Measurements from ENCODE around the gene CNTNAP4.

The CNTNAP4 gene

DNA sequence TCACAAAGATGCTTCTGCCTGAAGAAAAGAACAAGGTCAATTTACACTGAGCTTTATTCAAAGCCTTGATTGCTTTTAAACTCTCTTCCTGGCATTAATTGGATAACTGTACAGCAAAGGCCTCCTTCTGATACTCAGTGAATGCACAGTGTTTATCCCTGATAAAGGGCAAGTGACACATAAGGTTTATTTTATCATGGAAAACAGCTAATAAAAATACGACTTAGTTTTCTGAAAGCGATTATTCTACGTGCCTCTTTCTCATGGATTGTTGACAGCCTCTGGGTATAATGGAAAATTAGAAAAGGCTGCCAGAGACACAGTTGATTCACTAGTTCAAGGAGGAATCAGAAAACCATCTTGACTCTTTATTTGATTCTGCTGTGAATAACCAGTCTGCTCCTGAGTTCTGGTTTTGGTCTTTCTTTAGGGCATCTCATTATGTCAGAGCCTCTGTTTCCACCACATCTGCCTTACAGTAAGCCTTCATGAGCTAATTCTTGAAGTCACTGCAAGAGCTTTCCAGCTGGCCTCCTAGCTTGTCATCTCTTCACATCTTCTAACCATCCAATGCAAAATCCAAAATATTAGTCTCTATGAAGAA lies 212.9 kb downstream of the CNTNAP4 start:
- DNase-seq (ENCODE audit: low read depth): no peak

DNA sequence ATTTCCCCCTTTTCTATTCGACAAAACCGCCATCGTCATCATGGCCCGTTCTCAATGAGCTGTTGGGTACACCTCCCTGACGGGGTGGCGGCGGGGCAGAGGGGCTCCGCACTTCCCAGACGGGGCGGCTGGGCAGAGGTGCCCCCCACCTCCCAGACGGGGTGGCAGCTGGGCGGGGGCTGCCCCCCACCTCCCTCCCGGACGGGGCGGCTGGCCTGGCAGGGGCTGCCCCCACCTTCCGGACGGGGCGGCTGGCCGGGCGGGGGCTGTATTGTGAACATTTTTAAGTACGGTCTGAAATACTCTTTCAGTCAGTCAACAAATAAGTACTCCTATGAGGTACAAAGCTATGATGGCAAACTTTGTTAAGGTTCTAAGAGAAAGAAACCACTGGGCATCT lies 222.8 kb downstream of the CNTNAP4 start:
- DNase-seq (ENCODE audit: low read depth): no peak

DNA sequence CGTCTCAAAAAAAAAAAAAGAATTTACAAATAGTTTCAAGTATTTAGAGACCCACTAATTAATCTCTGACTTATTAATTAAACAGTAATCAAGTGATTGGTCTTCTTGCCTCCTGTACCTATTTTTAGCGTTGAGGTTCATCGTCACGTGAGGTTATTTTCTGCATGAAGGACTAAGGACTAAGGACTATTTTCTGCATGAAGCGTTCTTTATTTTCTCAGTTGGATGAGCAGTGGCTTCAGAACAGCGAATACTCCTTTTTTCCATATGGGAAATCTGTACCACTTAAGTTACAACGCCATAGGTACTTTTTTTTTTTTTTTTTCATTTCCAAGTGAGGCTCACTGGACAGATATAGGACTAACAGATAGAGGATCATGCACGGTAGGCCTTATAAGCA lies 224.9 kb downstream of the CNTNAP4 start:
- no peak for DNase-seq (ENCODE audit: low read depth)

DNA sequence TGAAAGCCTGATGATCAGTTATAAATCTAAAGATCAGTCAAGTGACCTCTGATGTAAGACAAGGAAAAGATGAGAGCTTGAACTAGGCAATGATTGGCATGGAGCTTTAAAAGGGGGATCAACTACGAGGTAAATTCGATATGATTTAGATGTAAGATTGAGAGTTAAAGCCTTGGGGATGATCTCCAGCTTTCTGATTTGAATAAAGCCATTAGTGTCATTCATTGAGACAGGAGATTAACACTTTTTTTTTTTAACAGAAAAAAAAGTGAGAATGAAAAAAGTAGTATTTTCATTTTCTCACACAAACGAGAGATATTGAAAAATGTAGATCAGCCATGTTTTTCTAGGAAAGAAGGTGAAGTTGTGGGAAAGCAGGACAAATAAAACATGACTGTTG lies 225.4 kb downstream of the CNTNAP4 start:
- no peak for DNase-seq (ENCODE audit: low read depth)

DNA sequence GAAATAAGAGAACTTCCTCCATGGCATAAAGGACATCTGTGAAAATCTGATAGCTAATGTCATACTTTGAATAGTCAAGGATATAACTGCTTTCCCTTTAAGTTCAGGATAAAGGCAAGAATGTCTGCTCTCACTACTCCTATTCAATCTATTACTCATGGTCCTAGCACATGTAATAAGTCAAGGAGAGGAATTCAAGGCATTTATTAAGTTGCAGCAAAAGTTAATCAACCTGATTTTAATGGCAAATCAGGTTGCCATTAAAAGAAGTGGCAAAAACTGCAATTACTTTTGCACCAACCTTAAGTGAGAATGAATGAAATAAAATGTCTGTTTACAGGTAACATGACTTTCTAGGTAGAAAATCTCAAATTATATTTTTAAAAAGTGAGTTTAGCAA lies 225.9 kb downstream of the CNTNAP4 start:
- no peak for DNase-seq (ENCODE audit: low read depth)

DNA sequence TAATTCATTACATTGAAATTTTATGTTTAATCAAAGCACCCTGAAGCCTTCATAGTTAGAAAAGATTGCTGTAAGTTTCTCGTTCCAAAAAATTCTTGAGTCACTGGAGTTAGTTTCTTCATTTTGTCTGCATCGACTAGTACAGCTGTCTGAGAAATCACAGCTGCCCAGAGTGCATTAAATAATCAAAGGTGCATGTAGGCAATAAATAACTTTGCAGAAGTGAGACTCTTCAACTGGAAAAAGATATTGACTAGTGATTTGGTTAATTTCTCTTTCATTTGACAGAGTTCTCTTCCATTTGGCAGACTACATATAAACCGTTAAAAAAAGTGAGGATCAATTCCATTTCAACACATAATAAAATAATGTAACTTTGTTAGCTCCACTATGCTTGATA lies 234.0 kb downstream of the CNTNAP4 start:
- DNase-seq (ENCODE audit: low read depth): no peak

DNA sequence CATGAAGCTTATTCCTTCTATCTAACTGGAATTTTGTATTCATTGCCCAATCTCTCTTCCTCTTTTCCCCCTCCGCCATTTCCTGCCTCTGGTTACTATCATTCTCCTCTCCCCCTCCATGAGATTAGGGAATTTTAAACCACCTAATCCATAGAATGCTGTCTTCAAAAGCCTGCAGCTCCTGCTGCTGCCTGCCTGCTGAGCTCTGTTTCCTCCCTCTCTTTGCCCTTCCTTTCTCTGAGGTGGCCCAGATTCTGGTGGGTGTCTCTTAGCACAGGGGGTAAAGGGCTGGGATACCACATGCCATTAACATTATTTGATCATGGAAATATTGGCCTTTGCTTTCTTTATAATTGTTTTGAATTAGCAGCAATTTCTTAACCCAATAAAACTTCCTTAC lies 241.6 kb downstream of the CNTNAP4 start:
- no peak for DNase-seq (ENCODE audit: low read depth)

DNA sequence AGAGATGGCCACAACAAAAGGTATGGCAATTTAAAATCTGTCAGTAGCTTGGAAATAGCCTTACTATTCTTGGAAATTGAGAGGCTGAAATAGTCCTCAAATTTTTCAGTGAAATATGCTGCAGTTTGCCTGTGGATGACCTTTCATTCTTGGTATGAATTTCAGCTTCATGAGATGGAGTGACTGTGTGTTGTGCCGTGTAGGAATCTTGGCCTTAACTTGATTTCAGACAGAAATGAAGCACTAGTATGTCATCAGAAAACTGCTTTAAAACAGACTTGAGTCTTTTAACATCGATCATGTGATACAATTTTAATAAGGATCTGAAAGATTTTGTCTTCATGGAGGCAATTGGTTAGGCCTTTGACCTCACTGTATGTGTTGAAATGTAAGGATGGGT lies 247.2 kb downstream of the CNTNAP4 start:
- DNase-seq (ENCODE audit: low read depth): no peak

DNA sequence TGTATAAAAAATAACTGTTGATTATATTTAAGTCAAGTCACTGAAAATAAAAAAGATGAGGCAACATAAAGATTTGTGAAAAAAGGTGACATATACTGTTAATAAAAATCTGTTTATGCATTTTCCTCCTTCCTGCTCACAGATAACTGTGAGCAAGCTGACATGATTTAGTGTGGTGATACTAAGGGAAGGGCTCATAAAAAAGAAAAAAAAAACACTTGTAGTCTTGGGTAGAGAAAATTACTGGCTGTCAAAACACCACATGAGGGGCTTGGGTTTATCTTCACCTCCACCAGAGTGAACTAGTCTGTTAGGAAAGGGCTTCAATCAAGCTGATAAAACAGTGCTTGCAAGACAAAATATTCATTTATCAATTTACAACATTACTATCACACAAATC lies 247.6 kb downstream of the CNTNAP4 start:
- no peak for DNase-seq (ENCODE audit: low read depth)

DNA sequence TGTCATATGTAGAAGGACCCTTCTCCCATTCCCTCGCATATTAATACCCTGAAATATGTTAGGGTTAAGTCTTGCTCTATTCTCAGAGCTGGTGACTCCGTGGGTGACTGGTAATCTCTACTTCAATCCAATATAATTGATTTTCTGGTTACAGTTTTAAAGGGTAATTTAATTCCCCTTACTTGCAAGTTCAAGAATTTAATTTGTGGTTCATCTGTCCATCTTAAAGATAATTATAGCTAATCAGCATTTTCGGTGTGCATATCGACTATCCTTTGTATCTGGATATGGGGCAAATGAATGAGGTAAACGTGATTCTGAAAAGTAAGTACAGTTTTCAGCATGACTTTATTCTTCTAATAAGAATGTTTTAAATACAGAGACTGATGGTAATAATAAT lies 250.0 kb downstream of the CNTNAP4 start:
- no peak for DNase-seq (ENCODE audit: low read depth)

DNA sequence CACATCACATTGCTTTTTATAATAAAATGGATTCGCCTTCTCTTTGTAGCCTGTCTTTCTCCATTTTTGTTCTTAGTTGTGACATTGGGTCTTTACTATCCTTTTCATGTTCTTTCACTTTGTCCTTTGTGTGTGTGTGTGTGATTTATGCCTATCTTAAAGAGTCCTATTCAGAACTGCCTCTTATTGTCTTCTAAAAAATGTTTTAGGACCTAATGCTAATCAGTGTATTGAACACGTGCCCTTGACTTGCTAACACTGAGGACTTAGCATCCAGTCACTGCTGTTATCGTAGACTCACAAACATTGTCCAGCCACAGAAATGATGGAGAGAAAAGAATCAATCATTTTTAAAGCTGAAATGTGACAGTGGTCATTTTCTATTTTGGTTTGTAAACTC lies 251.9 kb downstream of the CNTNAP4 start:
- no peak for DNase-seq (ENCODE audit: low read depth)

DNA sequence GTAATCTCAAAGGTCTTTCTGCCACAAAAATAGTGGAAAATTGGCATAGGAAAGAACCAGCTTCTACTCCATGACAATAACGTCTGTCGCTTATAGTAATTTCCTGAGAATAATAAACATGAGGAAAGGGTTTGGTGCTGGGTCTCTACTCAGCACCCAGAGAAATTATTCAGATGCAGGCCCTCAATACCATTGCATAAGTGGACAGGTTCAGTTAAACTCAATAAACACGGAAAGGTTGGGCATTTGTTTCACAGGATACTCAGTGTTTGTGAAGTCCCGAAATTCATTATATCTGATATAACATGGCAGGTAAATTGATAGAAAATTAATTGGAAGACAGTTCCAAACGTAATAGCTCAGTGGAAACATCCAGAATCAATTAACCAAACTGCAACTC lies 254.0 kb downstream of the CNTNAP4 start:
- DNase-seq (ENCODE audit: low read depth): no peak

DNA sequence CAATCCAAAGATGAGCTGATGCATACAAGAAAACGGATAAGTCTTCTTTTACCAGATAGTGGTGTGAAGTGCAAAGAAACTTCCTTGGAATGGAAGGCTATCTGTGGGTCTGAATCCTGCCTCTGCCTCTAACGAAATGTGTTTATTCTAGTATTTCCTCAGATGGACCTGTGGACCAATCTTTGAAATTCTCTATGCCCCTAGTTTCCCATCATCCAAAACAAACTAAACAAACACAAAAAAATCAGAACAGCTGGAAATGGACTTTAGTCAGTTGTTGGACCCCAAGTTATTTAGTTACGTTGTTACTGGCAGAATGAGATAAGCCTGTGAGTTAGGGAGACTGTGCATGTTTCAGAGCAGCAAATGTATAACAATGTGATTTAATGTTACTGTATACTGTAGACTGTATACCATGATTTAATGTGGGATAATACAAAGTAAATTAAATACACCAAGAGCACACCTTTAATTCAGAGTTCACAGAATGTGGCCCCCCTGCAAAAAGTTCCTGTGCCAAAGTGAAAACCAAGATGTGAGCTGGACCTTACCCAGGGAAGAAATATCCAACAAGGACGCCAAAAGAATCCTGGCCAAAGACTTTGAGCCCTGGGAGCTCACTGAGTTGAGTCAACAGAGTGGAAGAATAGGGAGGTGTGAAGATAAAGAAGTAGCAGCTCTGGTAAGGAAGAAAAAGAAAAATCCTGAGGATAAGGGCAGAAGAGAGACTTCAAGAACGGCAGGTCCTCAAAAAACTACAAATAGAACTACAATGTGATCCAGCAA lies 255.2 kb downstream of the CNTNAP4 start:
- no peak for DNase-seq (ENCODE audit: low read depth)

DNA sequence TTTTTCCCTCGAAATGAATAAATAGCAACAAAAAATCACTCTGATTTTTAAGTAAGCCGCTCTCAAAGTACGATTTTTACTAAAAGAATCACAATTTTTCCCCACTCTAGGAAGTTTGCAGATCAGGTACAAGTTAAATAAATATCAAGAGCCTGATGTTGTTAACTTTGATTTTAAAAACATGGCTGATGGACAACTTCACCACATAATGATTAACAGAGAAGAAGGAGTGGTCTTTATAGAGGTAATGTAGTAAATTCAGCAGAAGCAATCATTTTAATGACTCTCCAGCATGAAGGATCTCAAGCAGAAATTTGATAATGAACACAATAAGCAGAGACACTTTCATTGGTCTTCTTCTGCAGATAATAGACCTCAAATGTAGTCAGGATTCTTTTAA lies 262.4 kb downstream of the CNTNAP4 start:
- no peak for DNase-seq (ENCODE audit: low read depth)

DNA sequence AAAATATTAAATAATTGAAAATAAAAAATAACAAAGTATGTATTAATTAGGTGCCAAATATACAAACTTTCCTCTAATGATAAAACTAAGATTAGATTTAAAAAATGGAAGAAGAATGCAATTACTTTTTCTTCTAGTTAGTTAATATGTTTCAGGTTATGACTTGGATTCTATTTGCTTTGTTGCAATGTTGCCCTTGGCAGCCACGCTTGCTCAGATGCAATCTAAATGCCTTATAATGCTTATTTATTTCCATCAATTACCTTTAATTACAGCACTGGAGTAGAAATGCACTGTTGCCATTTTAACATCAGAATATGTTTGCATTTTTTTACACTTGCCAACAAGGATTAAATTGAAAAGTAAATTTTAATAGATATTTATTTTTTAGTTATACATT lies 263.9 kb downstream of the CNTNAP4 start:
- DNase-seq (ENCODE audit: low read depth): no peak

DNA sequence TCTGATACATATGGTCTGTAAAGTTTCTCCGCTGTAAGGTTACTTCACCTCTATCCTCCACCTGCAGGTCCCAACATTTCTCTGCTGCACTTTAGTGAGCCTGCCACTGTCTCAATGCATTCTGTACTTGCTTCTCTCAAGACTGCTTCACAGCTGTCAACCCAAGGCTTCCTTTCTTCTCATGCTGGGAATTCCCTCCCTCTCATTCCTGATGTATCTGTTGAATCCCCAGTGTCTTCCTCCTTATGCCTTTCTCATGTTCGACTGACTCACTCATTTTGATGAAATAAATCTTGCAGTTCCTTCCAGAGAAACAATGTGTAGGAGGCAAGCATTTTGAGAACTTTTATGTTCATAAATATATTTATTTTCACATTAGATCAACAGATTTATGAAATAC lies 288.3 kb downstream of the CNTNAP4 start:
- no peak for DNase-seq (ENCODE audit: low read depth)

DNA sequence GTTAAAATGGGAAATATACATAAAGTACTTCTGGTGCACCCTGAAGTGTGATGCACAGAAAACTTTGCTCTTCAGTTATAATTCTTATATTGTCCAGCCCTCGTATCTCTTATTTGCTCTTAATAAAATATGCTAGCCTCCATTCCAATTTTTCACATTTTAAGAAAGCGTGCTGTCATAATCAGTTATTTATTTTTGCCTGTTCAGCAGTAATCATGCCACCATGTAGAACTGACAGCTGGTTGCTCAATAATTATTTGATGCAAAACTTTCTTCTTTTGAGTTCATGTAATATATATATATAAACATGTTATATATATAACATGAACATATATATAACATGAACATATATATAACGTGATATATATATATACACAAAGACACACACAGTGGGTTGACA lies 294.6 kb downstream of the CNTNAP4 start:
- no peak for DNase-seq (ENCODE audit: low read depth)

DNA sequence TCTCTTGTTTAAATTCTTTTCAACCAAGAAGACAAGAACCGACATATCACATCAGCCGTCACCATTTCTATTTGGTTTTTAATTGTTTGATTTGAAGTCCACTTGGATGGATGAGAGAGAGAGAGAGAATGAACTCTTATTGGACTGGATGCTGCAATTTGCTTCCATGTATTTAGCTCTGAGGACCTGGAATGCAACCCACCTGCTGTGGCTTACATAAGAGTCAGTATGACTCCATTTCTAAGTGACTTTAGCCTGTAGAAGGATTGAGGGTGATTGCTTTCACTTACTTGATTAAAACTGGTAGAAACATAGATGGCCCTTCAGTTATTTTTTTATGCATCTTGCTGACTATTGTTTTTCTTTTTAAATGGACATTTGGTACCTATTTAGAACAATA lies 296.1 kb downstream of the CNTNAP4 start:
- DNase-seq (ENCODE audit: low read depth): no peak

DNA sequence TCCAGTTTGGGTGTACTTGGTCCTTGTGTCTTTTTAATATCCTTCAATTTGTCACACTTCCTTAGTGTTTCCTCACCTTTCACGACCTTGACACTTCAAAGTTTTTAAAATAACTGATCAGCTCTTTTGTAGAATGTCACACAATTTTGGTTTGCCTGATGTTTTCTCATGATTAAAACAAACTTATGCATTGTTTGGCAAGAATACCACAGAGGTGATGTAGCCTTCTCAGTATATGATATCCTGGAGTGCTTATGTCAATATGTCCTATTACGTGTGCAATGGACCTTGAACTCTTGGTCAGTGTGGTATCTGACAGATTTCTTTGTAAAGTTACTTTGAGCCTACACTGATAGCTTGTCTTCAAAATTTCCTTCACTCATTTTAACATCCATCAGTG lies 297.4 kb downstream of the CNTNAP4 start:
- no peak for DNase-seq (ENCODE audit: low read depth)

DNA sequence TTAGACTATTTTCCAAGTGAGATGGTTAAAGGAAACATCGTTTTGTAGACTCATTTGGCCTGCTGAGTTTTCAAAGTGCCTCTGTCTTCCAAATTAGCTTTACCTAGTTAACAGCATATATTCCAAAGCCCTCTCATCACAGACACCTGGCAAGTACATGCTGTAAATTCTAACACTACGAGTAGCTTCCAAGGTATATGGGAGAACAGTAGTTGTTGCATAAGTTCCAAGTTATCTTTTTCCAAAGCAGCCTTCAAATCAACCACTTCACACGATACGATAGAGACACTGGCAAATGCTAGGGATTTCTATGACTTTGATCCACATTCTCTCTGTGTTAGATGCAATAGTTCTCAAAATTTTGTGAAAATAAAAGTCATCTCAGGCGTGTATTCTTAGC lies 299.3 kb downstream of the CNTNAP4 start:
- DNase-seq (ENCODE audit: low read depth): no peak

DNA sequence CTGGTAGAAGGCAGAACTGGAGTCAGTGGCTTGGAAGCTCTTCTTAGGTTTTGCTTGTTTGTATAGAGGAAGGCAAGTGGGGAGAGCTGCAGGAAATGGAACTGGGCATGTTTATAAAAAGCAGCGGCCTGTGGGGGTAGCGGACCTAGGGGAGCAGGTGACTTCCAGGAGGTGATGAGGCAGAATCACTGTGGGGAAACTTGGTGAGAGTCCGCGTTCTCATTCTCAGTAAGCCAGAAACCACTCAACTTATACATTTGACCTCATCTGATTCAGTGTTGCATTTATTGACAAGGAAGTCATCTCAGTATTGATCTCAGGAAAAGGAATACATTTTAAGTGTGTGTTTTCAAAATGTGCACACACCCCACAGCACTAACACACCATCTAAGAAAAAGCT lies 299.8 kb downstream of the CNTNAP4 start:
- no peak for DNase-seq (ENCODE audit: low read depth)

DNA sequence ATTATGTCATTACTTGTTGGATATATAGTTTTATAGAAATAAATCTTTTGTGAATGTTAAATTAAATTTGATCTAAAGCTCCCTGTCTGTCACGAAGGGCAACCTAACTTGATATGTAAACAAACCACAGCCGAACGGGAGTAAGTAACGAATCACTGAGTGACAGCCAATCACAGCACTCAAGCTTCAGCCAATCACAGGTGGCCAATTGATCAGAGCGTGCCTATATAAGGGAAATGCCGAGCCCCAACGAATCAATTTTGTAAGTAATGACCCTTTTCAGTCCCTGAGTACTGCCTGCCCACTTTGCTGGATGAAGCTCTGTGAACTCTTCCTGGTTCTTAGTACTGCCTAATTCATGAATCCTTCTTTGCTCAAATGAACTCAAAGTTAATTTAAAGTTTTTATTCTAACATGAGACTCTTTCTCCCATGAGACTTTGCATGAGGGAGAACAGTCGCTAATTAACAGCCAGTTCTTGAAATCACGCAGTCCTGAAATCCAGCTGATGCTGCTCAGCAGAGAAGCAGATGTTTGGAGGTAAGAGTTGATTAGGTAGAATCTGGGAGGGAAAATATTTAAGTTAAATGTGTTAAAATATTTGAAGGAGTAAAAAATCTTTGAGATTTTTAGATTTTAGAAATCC lies 302.2 kb downstream of the CNTNAP4 start:
- DNase-seq (ENCODE audit: low read depth): no peak

DNA sequence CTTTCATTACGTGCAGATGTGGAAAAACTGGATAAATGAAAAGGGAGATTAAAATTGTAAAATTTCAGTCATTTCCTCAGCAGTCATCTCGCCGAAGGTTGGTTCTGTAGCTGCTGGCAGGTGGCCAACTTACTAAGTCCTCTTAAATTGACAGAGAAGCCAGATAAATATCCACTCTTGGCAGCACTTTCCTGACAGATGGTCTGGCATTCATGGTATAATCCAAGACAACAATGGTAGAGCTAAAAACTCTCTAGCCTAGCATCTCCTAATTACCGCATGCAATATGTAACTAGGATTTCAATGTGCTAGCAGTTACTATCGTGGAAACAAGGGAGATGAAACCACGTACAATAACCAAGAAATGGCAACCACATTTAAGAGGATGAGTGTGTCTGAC lies 306.3 kb downstream of the CNTNAP4 start:
- no peak for DNase-seq (ENCODE audit: low read depth)

DNA sequence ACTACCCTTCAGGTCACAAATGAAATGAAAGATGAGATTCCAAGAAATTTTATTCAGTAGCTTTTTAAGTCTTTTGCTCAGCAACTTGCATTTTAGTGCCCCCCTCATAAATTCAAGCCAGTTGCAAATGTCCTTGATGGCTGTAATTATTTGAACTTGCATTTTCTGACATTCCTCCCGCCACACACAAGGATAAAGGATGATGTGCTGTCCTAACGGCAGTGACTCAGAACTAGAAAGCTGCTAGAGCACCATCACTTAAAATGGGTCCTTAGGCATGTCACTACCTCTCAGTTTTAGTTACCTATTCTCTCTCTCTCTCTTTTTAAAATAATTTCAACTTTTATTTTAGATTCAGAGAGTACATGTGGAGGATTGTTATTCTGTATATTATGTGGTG lies 306.7 kb downstream of the CNTNAP4 start:
- DNase-seq (ENCODE audit: low read depth): no peak
